Ovary (tissue), 3 donors: Measurements from ENCODE around the gene LSR.

Experiments used
- EP300 ChIP-seq: sonication (generic); formaldehyde crosslinking; IDR thresholded peaks from one replicate; pipeline ENCODE4 v1.6.1; 2017; ENCODE audit warnings: antibody characterized with exemption
- POLR2A ChIP-seq: fragments of 450-650 bp; IDR thresholded peaks from one replicate; pipeline ENCODE4 v1.6.1; 2017; ENCODE audit warnings: antibody characterized with exemption, mild to moderate bottlenecking, moderate library complexity
- TF ChIP-seq, protein P1 (sequence below), 3 donors: fragments of 450-650 bp in 2 of 3; fragments of 200-600 bp in 1 of 3; IDR thresholded peaks; one replicate each; pipeline versions ENCODE4 v1.5.1 to v1.8.0; 2016 to 2022; ENCODE audit warnings: antibody characterized with exemption in 3 of 3, mild to moderate bottlenecking in 1 of 3
- donor health status: DM: no; HTN: no; CAD: no.

GRCh38 chr19:35249848-35250711 lies 1.3 kb downstream of the LSR start:
- TF ChIP-seq, protein P1, sequence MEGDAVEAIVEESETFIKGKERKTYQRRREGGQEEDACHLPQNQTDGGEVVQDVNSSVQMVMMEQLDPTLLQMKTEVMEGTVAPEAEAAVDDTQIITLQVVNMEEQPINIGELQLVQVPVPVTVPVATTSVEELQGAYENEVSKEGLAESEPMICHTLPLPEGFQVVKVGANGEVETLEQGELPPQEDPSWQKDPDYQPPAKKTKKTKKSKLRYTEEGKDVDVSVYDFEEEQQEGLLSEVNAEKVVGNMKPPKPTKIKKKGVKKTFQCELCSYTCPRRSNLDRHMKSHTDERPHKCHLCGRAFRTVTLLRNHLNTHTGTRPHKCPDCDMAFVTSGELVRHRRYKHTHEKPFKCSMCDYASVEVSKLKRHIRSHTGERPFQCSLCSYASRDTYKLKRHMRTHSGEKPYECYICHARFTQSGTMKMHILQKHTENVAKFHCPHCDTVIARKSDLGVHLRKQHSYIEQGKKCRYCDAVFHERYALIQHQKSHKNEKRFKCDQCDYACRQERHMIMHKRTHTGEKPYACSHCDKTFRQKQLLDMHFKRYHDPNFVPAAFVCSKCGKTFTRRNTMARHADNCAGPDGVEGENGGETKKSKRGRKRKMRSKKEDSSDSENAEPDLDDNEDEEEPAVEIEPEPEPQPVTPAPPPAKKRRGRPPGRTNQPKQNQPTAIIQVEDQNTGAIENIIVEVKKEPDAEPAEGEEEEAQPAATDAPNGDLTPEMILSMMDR (IDR thresholded peaks at IDR 0.05), result no peak
- no peak for TF ChIP-seq POLR2A
- TF ChIP-seq EP300, result no peak
